GM19372 (cell line): Measurements from ENCODE around the gene INPP5D.
A peak's percentile ranks its signal among the peaks of the same experiment; 100 is the strongest.

Source experiments
- ATAC-seq: cut with Tn5 transposase; IDR thresholded peaks from one replicate; pipeline ENCODE4 v1.9.1; 2021; ENCODE audit warnings: mild to moderate bottlenecking, low read depth, moderate library complexity; ENCODE audit not compliant: unreplicated experiment

Gene INPP5D

GRCh38 chr2:233068762-233069418 is 8.7 kb downstream of the INPP5D start:
- ATAC-seq: no peak

- ATAC-seq: no peak
Observed at GRCh38 chr2:233072838-233073237, 12.7 kb downstream of the INPP5D start.

- ATAC-seq: no peak
Observed at GRCh38 chr2:233074106-233074505, 14.0 kb downstream of the INPP5D start.

GRCh38 chr2:233075141-233075965 is 15.2 kb downstream of the INPP5D start:
- peak; percentile 30 for ATAC-seq

GRCh38 chr2:233075966-233076339 is 15.8 kb downstream of the INPP5D start:
- peak; percentile 41 for ATAC-seq

GRCh38 chr2:233076749-233077148 is 16.6 kb downstream of the INPP5D start:
- no peak for ATAC-seq

- ATAC-seq: peak; percentile 36
Observed at GRCh38 chr2:233079473-233079877, 19.3 kb downstream of the INPP5D start.

GRCh38 chr2:233079953-233080835 is 20.1 kb downstream of the INPP5D start:
- no peak for ATAC-seq

- ATAC-seq: no peak
Observed at GRCh38 chr2:233080836-233081229, 20.7 kb downstream of the INPP5D start.

GRCh38 chr2:233081232-233081730 is 21.1 kb downstream of the INPP5D start:
- ATAC-seq: no peak

GRCh38 chr2:233081731-233082221 is 21.6 kb downstream of the INPP5D start:
- ATAC-seq: peak; percentile 3

- peak; percentile 46 for ATAC-seq
Observed at GRCh38 chr2:233082222-233082930, 22.2 kb downstream of the INPP5D start.

GRCh38 chr2:233082931-233083755 is 23.0 kb downstream of the INPP5D start:
- ATAC-seq: no peak

GRCh38 chr2:233083782-233084181 is 23.6 kb downstream of the INPP5D start:
- no peak for ATAC-seq

- no peak for ATAC-seq
Observed at GRCh38 chr2:233084488-233084887, 24.3 kb downstream of the INPP5D start.

GRCh38 chr2:233085037-233085838 is 25.1 kb downstream of the INPP5D start:
- no peak for ATAC-seq

- no peak for ATAC-seq
Observed at GRCh38 chr2:233085839-233086150, 25.7 kb downstream of the INPP5D start.

- ATAC-seq: no peak
Observed at GRCh38 chr2:233087713-233088112, 27.6 kb downstream of the INPP5D start.

GRCh38 chr2:233088972-233089345 is 28.8 kb downstream of the INPP5D start:
- no peak for ATAC-seq
